Hematopoietic multipotent progenitor cell treated with erythropoietin and hydrocortisone succinate and interleukin-3 and kit ligand, for 15 days (in vitro differentiated cells): ENCODE data around the gene CAMP.
"Not testable (repeated sequence)": the region's sequence is repeated elsewhere in the genome, so short reads cannot be mapped to it uniquely, and the experiment has no call there.

Experiments used
- DNase-seq: peaks from one replicate; pipeline ENCODE4 v3.0.0-alpha.2; 2015; ENCODE audit warnings: low spot score

Gene CAMP

GRCh38 chr3:48222616-48223513 lies at the start of gene CAMP:
Gene CAMP, plus strand, starts transcription at chr3:48223495. Its CDS starts 17 bp downstream, at chr3:48223512.
- DNase-seq: no peak

GRCh38 chr3:48178072-48178471 lies 45.2 kb upstream of the CAMP start:
- DNase-seq: no peak

- DNase-seq: no peak
Measured at GRCh38 chr3:48180021-48180420, 43.3 kb upstream of the CAMP start.

- DNase-seq: no peak
Measured at GRCh38 chr3:48180531-48181253, 42.6 kb upstream of the CAMP start.

GRCh38 chr3:48184299-48184698 lies 39.0 kb upstream of the CAMP start:
- no peak for DNase-seq

- no peak for DNase-seq
Measured at GRCh38 chr3:48185129-48185528, 38.2 kb upstream of the CAMP start.

- no peak for DNase-seq
Measured at GRCh38 chr3:48186631-48187300, 36.5 kb upstream of the CAMP start.

GRCh38 chr3:48187301-48187578 lies 36.1 kb upstream of the CAMP start:
- DNase-seq: no peak

- DNase-seq: peak; percentile 36
Measured at GRCh38 chr3:48187579-48188265, 35.6 kb upstream of the CAMP start.

GRCh38 chr3:48188266-48189201 lies 34.8 kb upstream of the CAMP start, which contains the start of gene CDC25A:
Gene CDC25A, minus strand, starts transcription at chr3:48188417. Its CDS starts 470 bp downstream, at chr3:48187947.
- DNase-seq: peak; percentile 97

- no peak for DNase-seq
Measured at GRCh38 chr3:48189321-48189720, 34.0 kb upstream of the CAMP start.

GRCh38 chr3:48190911-48191310 lies 32.4 kb upstream of the CAMP start:
- no peak for DNase-seq

- DNase-seq: peak; percentile 49
Measured at GRCh38 chr3:48194446-48195071, 28.7 kb upstream of the CAMP start.

- no peak for DNase-seq
Measured at GRCh38 chr3:48196611-48197010, 26.7 kb upstream of the CAMP start.

- DNase-seq: no peak
Measured at GRCh38 chr3:48199117-48199516, 24.2 kb upstream of the CAMP start.

- no peak for DNase-seq
Measured at GRCh38 chr3:48202632-48203031, 20.7 kb upstream of the CAMP start.

- DNase-seq: peak; percentile 81
Measured at GRCh38 chr3:48208076-48208475, 15.2 kb upstream of the CAMP start.

- no peak for DNase-seq
Measured at GRCh38 chr3:48209445-48209844, 13.8 kb upstream of the CAMP start.

GRCh38 chr3:48210534-48210933 lies 12.8 kb upstream of the CAMP start:
- not testable (repeated sequence) for DNase-seq

GRCh38 chr3:48211776-48212175 lies 11.5 kb upstream of the CAMP start:
- not testable (repeated sequence) for DNase-seq

GRCh38 chr3:48214225-48214624 lies 9.1 kb upstream of the CAMP start:
- DNase-seq: no peak
